GM23338 (cell line): ENCODE results near the gene TDP2.

ENCODE experiments used
- CREB1 ChIP-seq: fragments of 250-450 bp; sonication (Bioruptor Pico); IDR thresholded peaks from 2 replicates; pipeline ENCODE4 v1.5.0; 2020; ENCODE audit warnings: low read depth, mild to moderate bottlenecking, moderate library complexity
- ETS1 ChIP-seq: IDR thresholded peaks from 2 replicates; pipeline ENCODE4 v1.6.1; 2016; ENCODE audit warnings: antibody characterized with exemption
- EZH2 ChIP-seq: fragments of 200-600 bp; sonication (generic); IDR thresholded peaks from one replicate; pipeline ENCODE4 v1.8.0; 2017; ENCODE audit warnings: antibody characterized with exemption, mild to moderate bottlenecking, low read depth; ENCODE audit not compliant: unreplicated experiment
- JUNB ChIP-seq: IDR thresholded peaks from one replicate; pipeline ENCODE4 v1.6.1; 2016; ENCODE audit warnings: antibody characterized with exemption; ENCODE audit not compliant: unreplicated experiment
- POLR2AphosphoS5 ChIP-seq: IDR thresholded peaks from 2 replicates; pipeline ENCODE4 v1.6.1; 2016; ENCODE audit warnings: antibody characterized with exemption, low read depth
- REST ChIP-seq: IDR thresholded peaks from one replicate; pipeline ENCODE4 v1.6.1; 2018; ENCODE audit warnings: antibody characterized with exemption; ENCODE audit not compliant: unreplicated experiment
- ZNF331 ChIP-seq: fragments of 250-450 bp; sonication (Bioruptor Pico); IDR thresholded peaks from 2 replicates; pipeline ENCODE4 v1.5.0; 2020; ENCODE audit warnings: low read depth, mild to moderate bottlenecking, moderate library complexity
- TF ChIP-seq, protein P1 (sequence below), 2 experiments: fragments of 200-600 bp in 1 of 2; sonication (generic) in 1 of 2; conservative IDR thresholded peaks; 2 replicates each; pipeline versions ENCODE4 v1.5.1 to v1.6.1; 2016 to 2017; ENCODE audit warnings: antibody characterized with exemption in 2 of 2, low read depth in 2 of 2, mild to moderate bottlenecking in 2 of 2, moderate library complexity in 1 of 2

GRCh38 chr6:24646771-24647170 is 19.9 kb downstream of the TDP2 start:
- TF ChIP-seq, protein P1, sequence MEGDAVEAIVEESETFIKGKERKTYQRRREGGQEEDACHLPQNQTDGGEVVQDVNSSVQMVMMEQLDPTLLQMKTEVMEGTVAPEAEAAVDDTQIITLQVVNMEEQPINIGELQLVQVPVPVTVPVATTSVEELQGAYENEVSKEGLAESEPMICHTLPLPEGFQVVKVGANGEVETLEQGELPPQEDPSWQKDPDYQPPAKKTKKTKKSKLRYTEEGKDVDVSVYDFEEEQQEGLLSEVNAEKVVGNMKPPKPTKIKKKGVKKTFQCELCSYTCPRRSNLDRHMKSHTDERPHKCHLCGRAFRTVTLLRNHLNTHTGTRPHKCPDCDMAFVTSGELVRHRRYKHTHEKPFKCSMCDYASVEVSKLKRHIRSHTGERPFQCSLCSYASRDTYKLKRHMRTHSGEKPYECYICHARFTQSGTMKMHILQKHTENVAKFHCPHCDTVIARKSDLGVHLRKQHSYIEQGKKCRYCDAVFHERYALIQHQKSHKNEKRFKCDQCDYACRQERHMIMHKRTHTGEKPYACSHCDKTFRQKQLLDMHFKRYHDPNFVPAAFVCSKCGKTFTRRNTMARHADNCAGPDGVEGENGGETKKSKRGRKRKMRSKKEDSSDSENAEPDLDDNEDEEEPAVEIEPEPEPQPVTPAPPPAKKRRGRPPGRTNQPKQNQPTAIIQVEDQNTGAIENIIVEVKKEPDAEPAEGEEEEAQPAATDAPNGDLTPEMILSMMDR (conservative IDR thresholded peaks at IDR 0.05; ENCODE audit: low read depth in 2 of 2): no peak
- TF ChIP-seq REST: no peak
- no peak for TF ChIP-seq JUNB
- TF ChIP-seq ETS1: no peak
- TF ChIP-seq EZH2: no peak
- no peak for TF ChIP-seq CREB1 (CRISPR knock-in tag)
- no peak for TF ChIP-seq POLR2AphosphoS5
- TF ChIP-seq ZNF331 (CRISPR knock-in tag): no peak
